ENCODE results near the gene SDK2.

DNA sequence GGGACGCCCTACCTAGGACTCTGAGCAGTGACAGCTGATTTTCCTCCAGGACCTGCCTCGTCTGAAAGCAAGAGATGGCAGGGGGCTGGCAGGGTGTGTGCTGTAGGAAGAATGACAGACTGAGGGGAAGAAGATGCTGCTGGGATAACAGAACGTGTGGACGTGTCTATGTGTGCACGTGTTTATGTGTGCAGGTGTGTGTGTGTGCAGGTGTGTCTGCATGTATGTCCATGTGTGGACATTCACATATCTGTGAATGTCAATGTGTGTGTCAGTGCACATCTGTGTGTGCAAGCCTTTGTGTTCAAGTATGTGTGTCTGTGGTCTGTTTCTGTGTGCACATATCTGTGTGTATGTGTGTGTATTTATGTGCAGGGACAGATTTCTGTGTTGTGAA is 132.5 kb downstream of the SDK2 start:
- TF ChIP-seq EZH2 (IDR thresholded peaks at IDR 0.05; ENCODE audit: borderline replicate concordance): no peak
- TF ChIP-seq, protein P1, sequence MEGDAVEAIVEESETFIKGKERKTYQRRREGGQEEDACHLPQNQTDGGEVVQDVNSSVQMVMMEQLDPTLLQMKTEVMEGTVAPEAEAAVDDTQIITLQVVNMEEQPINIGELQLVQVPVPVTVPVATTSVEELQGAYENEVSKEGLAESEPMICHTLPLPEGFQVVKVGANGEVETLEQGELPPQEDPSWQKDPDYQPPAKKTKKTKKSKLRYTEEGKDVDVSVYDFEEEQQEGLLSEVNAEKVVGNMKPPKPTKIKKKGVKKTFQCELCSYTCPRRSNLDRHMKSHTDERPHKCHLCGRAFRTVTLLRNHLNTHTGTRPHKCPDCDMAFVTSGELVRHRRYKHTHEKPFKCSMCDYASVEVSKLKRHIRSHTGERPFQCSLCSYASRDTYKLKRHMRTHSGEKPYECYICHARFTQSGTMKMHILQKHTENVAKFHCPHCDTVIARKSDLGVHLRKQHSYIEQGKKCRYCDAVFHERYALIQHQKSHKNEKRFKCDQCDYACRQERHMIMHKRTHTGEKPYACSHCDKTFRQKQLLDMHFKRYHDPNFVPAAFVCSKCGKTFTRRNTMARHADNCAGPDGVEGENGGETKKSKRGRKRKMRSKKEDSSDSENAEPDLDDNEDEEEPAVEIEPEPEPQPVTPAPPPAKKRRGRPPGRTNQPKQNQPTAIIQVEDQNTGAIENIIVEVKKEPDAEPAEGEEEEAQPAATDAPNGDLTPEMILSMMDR (IDR thresholded peaks at IDR 0.05; ENCODE audit: poor library complexity): no peak
- no peak for TF ChIP-seq EZH2phosphoT487 (IDR thresholded peaks at IDR 0.05; ENCODE audit: low read depth, severe bottlenecking, unreplicated experiment)

Measured in hepatocyte (in vitro differentiated cells).